ENCODE data around the gene C5orf58. TPM values are rescaled to one million over a fixed set of nuclear protein-coding genes. Genes with fewer than 3 reads are reported as not detected.

Gene C5orf58
- total RNA-seq, 1 donor from 2014 or later = not detected

DNA sequence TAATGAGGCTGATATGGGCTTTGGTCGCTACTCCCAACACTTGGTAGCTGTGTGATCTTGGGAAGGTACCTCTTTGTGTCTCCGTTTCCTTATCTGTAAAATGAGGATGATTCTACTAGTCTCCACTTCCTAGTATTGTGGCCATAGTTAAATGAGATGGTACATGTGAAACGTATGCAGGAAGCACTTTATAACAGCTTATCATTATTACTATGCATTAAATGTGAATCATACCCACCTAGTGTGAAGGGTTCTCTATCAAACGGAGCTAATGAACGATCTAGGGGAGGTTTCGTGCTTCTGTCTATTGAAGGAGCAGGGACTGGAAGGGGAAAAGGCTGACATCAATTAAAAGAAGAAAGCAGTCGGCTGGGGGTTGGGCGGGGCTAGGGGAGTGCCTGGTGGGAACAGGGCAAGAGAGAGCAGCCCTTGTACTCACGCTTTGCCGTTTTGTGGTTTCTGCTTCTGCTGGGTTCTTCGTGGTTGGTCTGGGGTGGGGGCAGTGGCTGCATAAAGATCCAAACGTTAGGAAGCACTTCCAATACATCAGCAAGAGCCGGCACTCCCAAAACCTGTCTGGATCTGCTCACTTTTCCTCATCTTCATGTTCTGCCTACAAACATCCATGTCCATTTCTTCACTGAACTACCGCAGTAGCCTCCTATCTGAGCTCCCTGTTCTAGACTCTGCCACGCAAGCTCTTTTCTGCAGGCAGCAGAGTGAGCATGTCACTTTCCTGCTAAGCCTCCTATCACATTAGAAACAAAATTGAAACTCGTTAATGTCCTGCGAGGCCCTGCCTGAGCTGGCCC is 34.0 kb downstream of the C5orf58 start:
- Mint-ChIP-seq H3K27ac (no peak overlapping the region), H3K36me3 (no peaks in the 10 kb centered on the region), H3K4me3 (no peak overlapping the region), H3K4me1 (peaks cover 53% of the 10 kb centered on the region), H3K9me3 (no peaks in the 10 kb centered on the region), H3K27me3 (ENCODE audit: insufficient read depth, low read depth) (peaks cover 10% of the 10 kb centered on the region)
- peaks cover 51% of the 10 kb centered on the region for H3K4me1 ChIP-seq
- H3K4me3 ChIP-seq = no peak overlapping the region
- TF ChIP-seq, protein P1, sequence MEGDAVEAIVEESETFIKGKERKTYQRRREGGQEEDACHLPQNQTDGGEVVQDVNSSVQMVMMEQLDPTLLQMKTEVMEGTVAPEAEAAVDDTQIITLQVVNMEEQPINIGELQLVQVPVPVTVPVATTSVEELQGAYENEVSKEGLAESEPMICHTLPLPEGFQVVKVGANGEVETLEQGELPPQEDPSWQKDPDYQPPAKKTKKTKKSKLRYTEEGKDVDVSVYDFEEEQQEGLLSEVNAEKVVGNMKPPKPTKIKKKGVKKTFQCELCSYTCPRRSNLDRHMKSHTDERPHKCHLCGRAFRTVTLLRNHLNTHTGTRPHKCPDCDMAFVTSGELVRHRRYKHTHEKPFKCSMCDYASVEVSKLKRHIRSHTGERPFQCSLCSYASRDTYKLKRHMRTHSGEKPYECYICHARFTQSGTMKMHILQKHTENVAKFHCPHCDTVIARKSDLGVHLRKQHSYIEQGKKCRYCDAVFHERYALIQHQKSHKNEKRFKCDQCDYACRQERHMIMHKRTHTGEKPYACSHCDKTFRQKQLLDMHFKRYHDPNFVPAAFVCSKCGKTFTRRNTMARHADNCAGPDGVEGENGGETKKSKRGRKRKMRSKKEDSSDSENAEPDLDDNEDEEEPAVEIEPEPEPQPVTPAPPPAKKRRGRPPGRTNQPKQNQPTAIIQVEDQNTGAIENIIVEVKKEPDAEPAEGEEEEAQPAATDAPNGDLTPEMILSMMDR (IDR thresholded peaks at IDR 0.05) = no peak
- no peak for TF ChIP-seq EZH2phosphoT487 (IDR thresholded peaks at IDR 0.05)
- TF ChIP-seq EZH2 (IDR thresholded peaks at IDR 0.05) = no peak
- H3K4me2 ChIP-seq = peak overlapping the region; percentile 23
- H3K27ac ChIP-seq = no peak overlapping the region
- H3F3A ChIP-seq (ENCODE audit: low read depth) = peaks cover 29% of the 10 kb centered on the region
- no peaks in the 10 kb centered on the region for H3K27me3 ChIP-seq
- H4K20me1 ChIP-seq (ENCODE audit: low read depth) = no peaks in the 10 kb centered on the region
- H3K79me2 ChIP-seq (ENCODE audit: low read depth) = no peaks in the 10 kb centered on the region
- peak; percentile 45 for DNase-seq (ENCODE audit: low spot score)
- no peaks in the 10 kb centered on the region for H3K9me3 ChIP-seq (ENCODE audit: low read depth)
- no peak overlapping the region for H3K9ac ChIP-seq
- no peak overlapping the region for H2AFZ ChIP-seq (replicated peaks)
- H3K36me3 ChIP-seq = no peaks in the 10 kb centered on the region

DNA sequence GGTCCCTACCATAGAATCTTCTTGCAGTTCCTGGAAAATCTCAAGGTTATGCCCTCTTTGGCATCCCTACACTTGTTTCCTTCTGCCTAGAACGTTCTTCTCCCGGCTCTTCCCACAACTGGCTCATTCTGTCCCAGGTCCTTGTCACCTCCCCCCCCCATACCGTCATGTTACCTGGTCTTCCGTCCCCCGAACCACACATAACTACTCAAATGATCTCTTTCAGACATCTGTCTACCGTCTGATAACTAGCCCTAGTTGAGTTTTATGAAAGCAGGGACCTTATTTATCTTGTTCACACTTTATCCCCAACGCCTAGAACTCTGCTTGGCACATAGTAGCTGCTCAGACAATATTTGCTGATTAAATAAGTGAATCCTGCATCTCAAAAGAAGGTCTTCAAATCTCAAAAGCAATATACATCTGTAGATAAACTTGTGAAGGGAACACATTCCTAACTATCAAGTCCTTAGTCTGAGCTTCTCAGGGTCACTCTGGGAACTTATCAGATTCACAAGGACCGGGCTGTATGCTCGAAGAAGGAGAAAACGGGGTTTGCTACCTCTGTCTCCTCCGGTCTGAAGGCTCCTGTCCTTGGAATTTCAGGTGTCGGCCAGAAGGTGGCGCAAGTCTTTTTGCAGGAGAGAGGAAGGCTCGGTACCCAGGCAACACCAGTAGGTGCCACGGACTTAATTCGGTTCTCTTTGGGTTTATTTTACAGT is 34.8 kb downstream of the C5orf58 start:
- TF ChIP-seq EZH2phosphoT487 (IDR thresholded peaks at IDR 0.05) (no peak), EZH2 (IDR thresholded peaks at IDR 0.05) (no peak)
- TF ChIP-seq, protein P1 (IDR thresholded peaks at IDR 0.05) = peak; percentile 90
- H3K4me3 ChIP-seq = no peak overlapping the region
- no peaks in the 10 kb centered on the region for H3K36me3 Mint-ChIP-seq
- DNase-seq (ENCODE audit: low spot score) = peak; percentile 82
- H3K9me3 Mint-ChIP-seq = no peaks in the 10 kb centered on the region
- no peak overlapping the region for H3K4me3 Mint-ChIP-seq
- peaks cover 44% of the 10 kb centered on the region for H3K4me1 ChIP-seq
- H3K4me1 Mint-ChIP-seq = peaks cover 52% of the 10 kb centered on the region
- peak overlapping the region; percentile 23 for H3K4me2 ChIP-seq
- no peaks in the 10 kb centered on the region for H3K27me3 ChIP-seq
- H3K9ac ChIP-seq = no peak overlapping the region
- H3K79me2 ChIP-seq (ENCODE audit: low read depth) = no peaks in the 10 kb centered on the region
- no peaks in the 10 kb centered on the region for H3K9me3 ChIP-seq (ENCODE audit: low read depth)
- peaks cover 26% of the 10 kb centered on the region for H3F3A ChIP-seq (ENCODE audit: low read depth)
- peaks cover 10% of the 10 kb centered on the region for H3K27me3 Mint-ChIP-seq (ENCODE audit: insufficient read depth, low read depth)
- no peak overlapping the region for H3K27ac ChIP-seq
- no peaks in the 10 kb centered on the region for H4K20me1 ChIP-seq (ENCODE audit: low read depth)
- H3K27ac Mint-ChIP-seq = no peak overlapping the region
- H3K36me3 ChIP-seq = no peaks in the 10 kb centered on the region
- no peak overlapping the region for H2AFZ ChIP-seq (replicated peaks)

DNA sequence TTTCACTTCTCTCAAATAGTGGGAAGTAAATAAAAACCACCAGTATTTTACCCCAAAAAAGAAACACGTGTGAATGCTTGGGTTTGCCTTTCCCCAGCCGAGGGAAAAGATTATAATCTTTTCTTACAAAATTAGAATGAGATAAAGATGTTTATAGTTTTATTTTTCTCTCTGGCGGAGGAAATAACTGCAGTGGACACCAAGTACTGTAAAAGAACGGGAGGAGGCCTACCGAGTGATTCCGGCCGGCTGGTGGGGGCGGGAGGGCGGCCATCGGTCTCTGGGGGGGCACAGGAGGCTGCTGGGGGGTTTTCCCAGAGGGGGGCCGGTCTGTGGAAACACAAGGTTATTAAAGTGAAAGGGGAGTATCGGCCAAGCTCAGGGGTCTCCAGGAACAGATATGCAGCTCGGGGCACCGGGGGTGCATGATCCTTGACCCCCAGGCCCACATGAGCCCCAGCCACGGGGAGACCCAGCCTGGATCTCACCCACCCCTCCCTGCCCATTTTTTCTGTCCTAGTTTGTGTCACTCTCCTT is 35.4 kb downstream of the C5orf58 start:
- no peak for DNase-seq (ENCODE audit: low spot score)
- Histone ChIP-seq H3K4me2 (no peak overlapping the region), H3K36me3 (no peaks in the 10 kb centered on the region), H3K4me3 (no peak overlapping the region), H3F3A (ENCODE audit: low read depth) (peaks cover 24% of the 10 kb centered on the region), H3K27me3 (no peaks in the 10 kb centered on the region), H3K9ac (no peak overlapping the region), H3K79me2 (ENCODE audit: low read depth) (no peaks in the 10 kb centered on the region), H3K9me3 (ENCODE audit: low read depth) (no peaks in the 10 kb centered on the region), H4K20me1 (ENCODE audit: low read depth) (no peaks in the 10 kb centered on the region), H3K27ac (no peak overlapping the region), H3K4me1 (peaks cover 39% of the 10 kb centered on the region), H2AFZ (replicated peaks) (no peak overlapping the region)
- Mint-ChIP-seq H3K4me1 (peaks cover 50% of the 10 kb centered on the region), H3K27me3 (ENCODE audit: insufficient read depth, low read depth) (peaks cover 10% of the 10 kb centered on the region), H3K4me3 (no peak overlapping the region), H3K36me3 (no peaks in the 10 kb centered on the region), H3K27ac (no peak overlapping the region), H3K9me3 (no peaks in the 10 kb centered on the region)
- no peak for TF ChIP-seq EZH2 (IDR thresholded peaks at IDR 0.05)
- TF ChIP-seq EZH2phosphoT487 (IDR thresholded peaks at IDR 0.05) = no peak
- TF ChIP-seq, protein P1 (IDR thresholded peaks at IDR 0.05) = no peak

All from neural progenitor cell (in vitro differentiated cells).